Smooth muscle cell (in vitro differentiated cells): Measurements from ENCODE around the gene MXRA7. TPM values are rescaled to one million over a fixed set of nuclear protein-coding genes. Genes with fewer than 3 reads are reported as not detected.

Source experiments
- DNase-seq: peaks from one replicate; lab custom pipeline; 2025; ENCODE audit not compliant: unreplicated experiment; lab: John Stamatoyannopoulos, UW
- H2AFZ ChIP-seq: fragments of 200-600 bp; sonication (generic); 2 replicates; pipeline ENCODE4 v1.6.0; 2016; ENCODE audit warnings: antibody characterized with exemption, low read depth, mild to moderate bottlenecking
- H3F3A ChIP-seq: fragments of 200-600 bp; sonication (generic); 2 replicates; pipeline ENCODE4 v1.6.0; 2017; ENCODE audit warnings: antibody characterized with exemption, low read depth
- H3K27ac ChIP-seq: fragments of 200-600 bp; sonication (generic); 2 replicates; pipeline ENCODE4 v1.5.1; 2016; ENCODE audit warnings: low read depth, mild to moderate bottlenecking
- H3K27me3 ChIP-seq: fragments of 200-600 bp; sonication (generic); 2 replicates; pipeline ENCODE4 v1.6.1; 2016; ENCODE audit warnings: low read depth, mild to moderate bottlenecking
- H3K36me3 ChIP-seq: fragments of 200-600 bp; sonication (generic); 2 replicates; pipeline ENCODE4 v1.5.1; 2016; ENCODE audit warnings: low read depth
- H3K4me1 ChIP-seq: fragments of 200-600 bp; sonication (generic); 2 replicates; pipeline ENCODE4 v1.5.1; 2016; ENCODE audit warnings: low read depth
- H3K4me2 ChIP-seq: fragments of 200-600 bp; sonication (generic); 2 replicates; pipeline ENCODE4 v1.6.0; 2016; ENCODE audit warnings: mild to moderate bottlenecking
- H3K4me3 ChIP-seq: fragments of 200-600 bp; sonication (generic); 2 replicates; pipeline ENCODE4 v1.5.1; 2016; ENCODE audit warnings: mild to moderate bottlenecking
- H3K79me2 ChIP-seq: fragments of 200-600 bp; sonication (generic); 2 replicates; pipeline ENCODE4 v1.6.0; 2016; ENCODE audit warnings: low read depth, mild to moderate bottlenecking
- H3K9ac ChIP-seq: fragments of 200-600 bp; sonication (generic); 2 replicates; pipeline ENCODE4 v1.6.0; 2016; ENCODE audit warnings: low read depth
- H3K9me3 ChIP-seq: fragments of 200-600 bp; sonication (generic); replicated peaks from 2 replicates; pipeline ENCODE4 v1.5.1; 2016; ENCODE audit warnings: low read depth
- H4K20me1 ChIP-seq: fragments of 200-600 bp; sonication (generic); 2 replicates; pipeline ENCODE4 v1.6.0; 2016; ENCODE audit warnings: low read depth
- CTCF ChIP-seq: fragments of 200-600 bp; sonication (generic); IDR thresholded peaks from 2 replicates; pipeline ENCODE4 v1.5.1; 2017; ENCODE audit warnings: borderline replicate concordance, mild to moderate bottlenecking, antibody characterized with exemption; ENCODE audit not compliant: insufficient read depth, poor library complexity, severe bottlenecking
- WGBS: methylation state at CpG from one replicate; pipeline ENCODE4 v1.1.7; 2016; ENCODE audit warnings: low lambda C conversion rate; 5-methylcytosine and 5-hydroxymethylcytosine counted together
- polyA plus RNA-seq: library from polyadenylated mRNA; unstranded; fragments of >200 nt; fragmentation: Nextera tagmentation; extraction: Ambion mirVana; gene quantifications from 2 replicates; pipeline ENCODE4 v1.2.1, GENCODE V29; 2016
- total RNA-seq: library from RNA; depleted of rRNA; stranded (reverse); fragments of >200 nt; gene quantifications from 2 replicates; pipeline ENCODE4 v1.2.3, GENCODE V29; 2014

The MXRA7 gene
- total and polyA plus RNA-seq, 2 experiments from 2014 or later: 134 to 158 TPM

- H3K4me3 ChIP-seq: no peak overlapping the region
- WGBS: 92% methylated on average over 12 of the region's 12 CpGs
- TF ChIP-seq CTCF: no peak
- no peak overlapping the region for H3K9ac ChIP-seq
- no peak overlapping the region for H3K4me2 ChIP-seq
- H3K9me3 ChIP-seq: no peaks in the 10 kb centered on the region
- H4K20me1 ChIP-seq: peaks cover 56% of the 10 kb centered on the region
- H3F3A ChIP-seq: peaks cover 13% of the 10 kb centered on the region
- no peak overlapping the region for H2AFZ ChIP-seq
- peaks cover 19% of the 10 kb centered on the region for H3K4me1 ChIP-seq
- DNase-seq: no peak
- no peaks in the 10 kb centered on the region for H3K27me3 ChIP-seq
- peaks cover 4% of the 10 kb centered on the region for H3K79me2 ChIP-seq
- no peaks in the 10 kb centered on the region for H3K36me3 ChIP-seq
- no peak overlapping the region for H3K27ac ChIP-seq
Observed at GRCh38 chr17:76685366-76685765, 25.4 kb downstream of the MXRA7 start.

- no peak for DNase-seq
- 96% methylated on average over 7 of the region's 7 CpGs for WGBS
- H3F3A ChIP-seq: peaks cover 13% of the 10 kb centered on the region
- no peak overlapping the region for H3K4me2 ChIP-seq
- H3K79me2 ChIP-seq: no peaks in the 10 kb centered on the region
- H2AFZ ChIP-seq: no peak overlapping the region
- TF ChIP-seq CTCF: no peak
- no peak overlapping the region for H3K9ac ChIP-seq
- H3K27me3 ChIP-seq: no peaks in the 10 kb centered on the region
- H3K9me3 ChIP-seq: no peaks in the 10 kb centered on the region
- no peak overlapping the region for H3K27ac ChIP-seq
- peaks cover 19% of the 10 kb centered on the region for H3K4me1 ChIP-seq
- peaks cover 55% of the 10 kb centered on the region for H4K20me1 ChIP-seq
- H3K36me3 ChIP-seq: no peaks in the 10 kb centered on the region
- no peak overlapping the region for H3K4me3 ChIP-seq
Observed at GRCh38 chr17:76684756-76685155, 26.0 kb downstream of the MXRA7 start.

GRCh38 chr17:76683921-76684745 lies 26.6 kb downstream of the MXRA7 start:
- H3K27ac ChIP-seq: no peak overlapping the region
- no peak overlapping the region for H3K4me3 ChIP-seq
- DNase-seq: no peak
- no peaks in the 10 kb centered on the region for H3K9me3 ChIP-seq
- H3K27me3 ChIP-seq: no peaks in the 10 kb centered on the region
- H3K79me2 ChIP-seq: no peaks in the 10 kb centered on the region
- H3K9ac ChIP-seq: no peak overlapping the region
- 96% methylated on average over 25 of the region's 25 CpGs for WGBS
- peaks cover 55% of the 10 kb centered on the region for H4K20me1 ChIP-seq
- no peaks in the 10 kb centered on the region for H3K36me3 ChIP-seq
- no peak overlapping the region for H2AFZ ChIP-seq
- H3F3A ChIP-seq: peaks cover 13% of the 10 kb centered on the region
- peaks cover 19% of the 10 kb centered on the region for H3K4me1 ChIP-seq
- H3K4me2 ChIP-seq: no peak overlapping the region
- no peak for TF ChIP-seq CTCF
